GM12878 (cell line): ENCODE data around the gene FHIP2A. TPM values are rescaled to one million over a fixed set of nuclear protein-coding genes. Genes with fewer than 3 reads are reported as not detected.

Source experiments
- ATAC-seq: fragments of 200-7000 bp; cut with Tn5 transposase; 3 replicates; pipeline ENCODE4 v1.9.1; 2020; ENCODE audit warnings: mild to moderate bottlenecking, moderate library complexity
- BruUV-seq: library from RNA; stranded (reverse); fragments of 400-500 nt; replicated peaks from 2 replicates; lab custom pipeline; 2021; lab: Mats Ljungman, UMichigan
- CTCF ChIA-PET: fragments of 300-600 bp; sonication (Branson Sonifier 250); formaldehyde crosslinking; extraction: SDS; loops from one replicate; lab custom pipeline; 2021; ENCODE audit warnings: inconsistent platforms; lab: Yijun Ruan, JAX
- POLR2A ChIA-PET: fragments of 350-600 bp; formaldehyde crosslinking; extraction: SDS; loops from one replicate; lab custom pipeline; 2021; ENCODE audit warnings: inconsistent platforms; lab: Charles Lee
- RAD21 ChIA-PET: fragments of 300-600 bp; sonication (Branson Sonifier 250); formaldehyde crosslinking; loops from one replicate; lab custom pipeline; 2023; ENCODE audit warnings: antibody characterized with exemption; ENCODE audit not compliant: unreplicated experiment; lab: Charles Lee
- SMC1A ChIA-PET: fragments of 300-600 bp; sonication (Branson Sonifier 250); formaldehyde crosslinking; loops from one replicate; lab custom pipeline; 2023; ENCODE audit not compliant: unreplicated experiment, uncharacterized antibody; lab: Charles Lee
- DNase-seq: peaks from one replicate; pipeline ENCODE4 v3.0.0-alpha.2; 2011; ENCODE audit warnings: low read depth, low spot score
- FAIRE-seq: peaks from 3 replicates; lab custom pipeline; 2011; peaks lifted over from hg19 to GRCh38; lab: Jason Lieb, UNC
- H2AFZ ChIP-seq: 2 replicates; pipeline ENCODE4 v1.6.0; 2011; ENCODE audit warnings: low read depth, low read length, control low read depth; ENCODE audit not compliant: control insufficient read depth
- H3K27ac ChIP-seq: 2 replicates; pipeline ENCODE4 v1.5.1; 2011; ENCODE audit warnings: control low read depth; ENCODE audit not compliant: control insufficient read depth, insufficient read depth
- H3K27me3 ChIP-seq, 2 experiments: replicated peaks in 1 of 2; 2 replicates each; pipeline versions ENCODE4 v1.6.0 to v1.6.1; 2011; ENCODE audit warnings: low read length in 1 of 2; ENCODE audit not compliant: control insufficient read depth in 2 of 2, insufficient read depth in 2 of 2
- H3K36me3 ChIP-seq, 2 experiments: 2 replicates each; pipeline ENCODE4 v1.5.1; 2011; ENCODE audit warnings: low read length in 1 of 2; ENCODE audit not compliant: control insufficient read depth in 2 of 2, insufficient read depth in 2 of 2
- H3K4me1 ChIP-seq: 2 replicates; pipeline ENCODE4 v1.6.1; 2011; ENCODE audit warnings: mild to moderate bottlenecking, low read length, moderate library complexity, mixed read lengths; ENCODE audit not compliant: control insufficient read depth, insufficient read depth
- H3K4me2 ChIP-seq: 2 replicates; pipeline ENCODE4 v1.6.0; 2011; ENCODE audit warnings: control low read depth; ENCODE audit not compliant: control insufficient read depth, insufficient read depth
- H3K4me3 ChIP-seq: fragments of 200-600 bp; sonication (generic); 2 replicates; pipeline ENCODE4 v1.5.1; 2016
- H3K79me2 ChIP-seq: 2 replicates; pipeline ENCODE4 v1.6.0; 2011; ENCODE audit warnings: low read length; ENCODE audit not compliant: control insufficient read depth, insufficient read depth
- H3K9ac ChIP-seq: 2 replicates; pipeline ENCODE4 v1.8.0; 2011; ENCODE audit warnings: low read length, control low read depth, mixed read lengths; ENCODE audit not compliant: control insufficient read depth, insufficient read depth
- H3K9me3 ChIP-seq: replicated peaks from 3 replicates; pipeline ENCODE4 v1.5.1; 2011; ENCODE audit warnings: mild to moderate bottlenecking, low read length; ENCODE audit not compliant: control insufficient read depth, insufficient read depth
- H4K20me1 ChIP-seq: 2 replicates; pipeline ENCODE4 v1.6.0; 2011; ENCODE audit not compliant: control insufficient read depth, insufficient read depth
- DPF2 ChIP-seq: fragments of 450-650 bp; IDR thresholded peaks from 2 replicates; pipeline ENCODE4 v1.6.1; 2017; ENCODE audit warnings: mild to moderate bottlenecking
- EGR1 ChIP-seq, 2 experiments: IDR thresholded peaks; 1 replicate in 1 of 2; 2 replicates in 1 of 2; pipeline ENCODE4 v1.6.1; 2011 to 2012; ENCODE audit warnings: low read depth in 2 of 2, low read length in 2 of 2, borderline replicate concordance in 1 of 2, mild to moderate bottlenecking in 1 of 2, moderate library complexity in 1 of 2
- FOXK2 ChIP-seq: fragments of 450-650 bp; IDR thresholded peaks from 2 replicates; pipeline ENCODE4 v1.6.1; 2017; ENCODE audit warnings: mild to moderate bottlenecking, moderate library complexity
- GATAD2B ChIP-seq: fragments of 450-650 bp; conservative IDR thresholded peaks from 2 replicates; pipeline ENCODE4 v1.6.1; 2017; ENCODE audit warnings: low read depth, mild to moderate bottlenecking, moderate library complexity
- RBBP5 ChIP-seq: fragments of 200-600 bp; sonication (generic); conservative IDR thresholded peaks from 2 replicates; pipeline ENCODE4 v1.6.1; 2016
- SMAD5 ChIP-seq: IDR thresholded peaks from 2 replicates; pipeline ENCODE4 v1.6.1; 2016; ENCODE audit warnings: antibody characterized with exemption, low read depth
- WGBS: methylation state at CpG from one replicate; pipeline ENCODE4 v1.1.6; 2016; ENCODE audit warnings: low lambda C conversion rate; ENCODE audit not compliant: insufficient replicate concordance, insufficient coverage; ENCODE audit errors: missing lambda C conversion rate; 5-methylcytosine and 5-hydroxymethylcytosine counted together
- in situ Hi-C: fragments of 300-500 bp; cut with MboI; formaldehyde crosslinking; loops from 9 replicates; pipeline ENCODE4 v1.14.3; 2018; ENCODE audit warnings: mixed read lengths
- intact Hi-C: fragments of 100-400 bp; cut with micrococcal nuclease; formaldehyde crosslinking; loops from one replicate; pipeline ENCODE4 v1.14.2; 2022; ENCODE audit not compliant: unreplicated experiment
- polyA plus RNA-seq, 11 experiments: library from polyadenylated mRNA; depleted of rRNA in 4 of 11; unstranded in 6 of 11; stranded (reverse) in 5 of 11; fragments of >200 nt; fragmentation: Nextera tagmentation in 4 of 11; fragmentation: Illumina TruSeq in 1 of 11; extraction: Ambion mirVana in 4 of 11; extraction: Trizol in 1 of 11; gene quantifications; 1 replicate in 1 of 11; 2 replicates in 10 of 11; pipeline versions ENCODE4 v1.2.1 to v1.2.3, GENCODE V29; 2011 to 2016; ENCODE audit warnings: inconsistent platforms in 2 of 11, missing spikeins in 2 of 11, low read depth in 1 of 11
- total RNA-seq, 4 experiments: library from RNA; depleted of rRNA in 3 of 4; stranded (reverse); fragments of >200 nt in 3 of 4; fragmentation: Illumina TruSeq in 1 of 4; extraction: Trizol in 1 of 4; gene quantifications; 2 replicates each; pipeline versions ENCODE4 v1.2.1 to v1.2.3, GENCODE V29; 2013 to 2021
- TF ChIP-seq, protein P1 (sequence below): IDR thresholded peaks from 2 replicates; pipeline ENCODE4 v1.6.1; 2012; ENCODE audit warnings: low read depth, low read length, improper control_type of control experiment
- TF ChIP-seq, protein P2 (sequence below): fragments of 450-650 bp; IDR thresholded peaks from 2 replicates; pipeline ENCODE4 v1.6.1; 2018; ENCODE audit warnings: borderline replicate concordance, mild to moderate bottlenecking; ENCODE audit not compliant: partially characterized antibody
- TF ChIP-seq, protein P3 (sequence below): IDR thresholded peaks from 2 replicates; pipeline ENCODE4 v1.6.1; 2011; ENCODE audit warnings: borderline replicate concordance, low read depth, mild to moderate bottlenecking, moderate library complexity, mixed read lengths, low read length; ENCODE audit not compliant: insufficient read depth; ENCODE audit errors: extremely low read length

The FHIP2A gene
- total and polyA plus RNA-seq, 10 of the 15 experiments (the other 5 are each of a cell fraction or from before 2014, with no cell fraction given) = 6.8 to 30.4 (median 17.0) TPM

DNA sequence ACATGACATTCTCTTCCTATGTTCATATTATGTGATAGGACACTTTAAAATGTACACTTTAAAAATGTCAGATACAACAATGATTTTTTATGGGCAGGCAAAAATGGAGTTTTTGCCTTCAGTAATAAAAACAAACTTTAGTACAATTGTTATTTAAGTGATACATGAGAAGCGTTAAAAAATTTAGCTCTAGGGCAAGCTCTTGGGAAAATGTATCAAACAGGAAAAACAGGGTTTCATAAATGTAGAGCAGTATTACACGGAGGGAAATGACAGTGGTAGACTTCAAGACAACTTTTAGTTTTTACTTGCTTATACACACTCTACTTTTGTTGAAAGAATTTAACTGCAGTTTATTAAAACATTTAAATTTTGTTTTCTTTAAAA lies 1.5 kb downstream of the FHIP2A start:
- no peak for FAIRE-seq
- H3K9ac ChIP-seq = peak overlapping the region; percentile 86
- SMC1A ChIA-PET = interaction anchor here (0.8 to 0.9 kb wide), 2 partner anchors 12 to 114 kb away, joined by 3 read pairs; no protein-coding TSS in a partner anchor
- peaks cover 62% of the 10 kb centered on the region for H3K79me2 ChIP-seq
- H3K9me3 ChIP-seq = no peaks in the 10 kb centered on the region; the same call in 2 of the 3 replicates
- peak overlapping the region; percentile 75 for H3K4me3 ChIP-seq
- H3K27ac ChIP-seq = peak overlapping the region; percentile 80
- H3K27me3 ChIP-seq = no peaks in the 10 kb centered on the region
- no peaks in the 10 kb centered on the region for H4K20me1 ChIP-seq
- BruUV-seq = TSS peak; percentile 46
- CTCF ChIA-PET = interaction anchor here (1.5 to 3.6 kb wide), 5 partner anchors 8 to 54 kb away, joined by 4 to 27 read pairs (median 12); no protein-coding TSS in a partner anchor
- H3K36me3 ChIP-seq = no peaks in the 10 kb centered on the region
- in situ Hi-C loops = loop anchor here (25.0 kb wide), 1 partner anchor 1136 kb away; the partner anchor contains the start of gene CASP7
- H3K4me1 ChIP-seq = peaks cover 26% of the 10 kb centered on the region
- no peak overlapping the region; the same call in 1 of the 2 replicates for H2AFZ ChIP-seq
- WGBS = 0% methylated on average over 2 of the region's 2 CpGs
- peak overlapping the region; percentile 65 for H3K4me2 ChIP-seq
- TF ChIP-seq SMAD5 = no peak
- TF ChIP-seq EGR1 (IDR thresholded peaks at IDR 0.05; ENCODE audit: borderline replicate concordance in 1 of 2, low read depth in 2 of 2, low read length in 2 of 2) = no peak
- no peak for TF ChIP-seq DPF2
- no peak for TF ChIP-seq GATAD2B
- TF ChIP-seq RBBP5 = no peak
- TF ChIP-seq, protein P1, sequence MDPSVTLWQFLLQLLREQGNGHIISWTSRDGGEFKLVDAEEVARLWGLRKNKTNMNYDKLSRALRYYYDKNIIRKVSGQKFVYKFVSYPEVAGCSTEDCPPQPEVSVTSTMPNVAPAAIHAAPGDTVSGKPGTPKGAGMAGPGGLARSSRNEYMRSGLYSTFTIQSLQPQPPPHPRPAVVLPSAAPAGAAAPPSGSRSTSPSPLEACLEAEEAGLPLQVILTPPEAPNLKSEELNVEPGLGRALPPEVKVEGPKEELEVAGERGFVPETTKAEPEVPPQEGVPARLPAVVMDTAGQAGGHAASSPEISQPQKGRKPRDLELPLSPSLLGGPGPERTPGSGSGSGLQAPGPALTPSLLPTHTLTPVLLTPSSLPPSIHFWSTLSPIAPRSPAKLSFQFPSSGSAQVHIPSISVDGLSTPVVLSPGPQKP = no peak
- TF ChIP-seq FOXK2 = no peak
- TF ChIP-seq, protein P2, sequence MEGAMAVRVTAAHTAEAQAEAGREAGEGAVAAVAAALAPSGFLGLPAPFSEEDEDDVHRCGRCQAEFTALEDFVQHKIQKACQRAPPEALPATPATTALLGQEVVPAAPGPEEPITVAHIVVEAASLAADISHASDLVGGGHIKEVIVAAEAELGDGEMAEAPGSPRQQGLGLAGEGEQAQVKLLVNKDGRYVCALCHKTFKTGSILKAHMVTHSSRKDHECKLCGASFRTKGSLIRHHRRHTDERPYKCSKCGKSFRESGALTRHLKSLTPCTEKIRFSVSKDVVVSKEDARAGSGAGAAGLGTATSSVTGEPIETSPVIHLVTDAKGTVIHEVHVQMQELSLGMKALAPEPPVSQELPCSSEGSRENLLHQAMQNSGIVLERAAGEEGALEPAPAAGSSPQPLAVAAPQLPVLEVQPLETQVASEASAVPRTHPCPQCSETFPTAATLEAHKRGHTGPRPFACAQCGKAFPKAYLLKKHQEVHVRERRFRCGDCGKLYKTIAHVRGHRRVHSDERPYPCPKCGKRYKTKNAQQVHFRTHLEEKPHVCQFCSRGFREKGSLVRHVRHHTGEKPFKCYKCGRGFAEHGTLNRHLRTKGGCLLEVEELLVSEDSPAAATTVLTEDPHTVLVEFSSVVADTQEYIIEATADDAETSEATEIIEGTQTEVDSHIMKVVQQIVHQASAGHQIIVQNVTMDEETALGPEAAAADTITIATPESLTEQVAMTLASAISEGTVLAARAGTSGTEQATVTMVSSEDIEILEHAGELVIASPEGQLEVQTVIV = no peak
- TF ChIP-seq, protein P3, sequence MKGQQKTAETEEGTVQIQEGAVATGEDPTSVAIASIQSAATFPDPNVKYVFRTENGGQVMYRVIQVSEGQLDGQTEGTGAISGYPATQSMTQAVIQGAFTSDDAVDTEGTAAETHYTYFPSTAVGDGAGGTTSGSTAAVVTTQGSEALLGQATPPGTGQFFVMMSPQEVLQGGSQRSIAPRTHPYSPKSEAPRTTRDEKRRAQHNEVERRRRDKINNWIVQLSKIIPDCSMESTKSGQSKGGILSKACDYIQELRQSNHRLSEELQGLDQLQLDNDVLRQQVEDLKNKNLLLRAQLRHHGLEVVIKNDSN = no peak
- TF ChIP-seq, all 136 proteins: peak for 0
- ATAC-seq = no peak
- ChIA-PET POLR2A (interaction anchor here (0.9 to 1.8 kb wide), 2 partner anchors 8 to 10 kb away, joined by 3 to 4 read pairs; no protein-coding TSS in a partner anchor), RAD21 (interaction anchor here (1.4 to 2.2 kb wide), 3 partner anchors 12 to 297 kb away, joined by 3 to 10 read pairs (median 6); no protein-coding TSS in a partner anchor)
- intact Hi-C loops = loop anchor here (5.0 kb wide), 1 partner anchor 124 kb away; no protein-coding TSS in a partner anchor
- no peak for DNase-seq
